ENCODE measurements around the gene BRCA2.
A peak's percentile ranks its signal among the peaks of the same experiment; 100 is the strongest.

The BRCA2 gene

GRCh38 chr13:32297206-32297605, 18.1 kb upstream of the BRCA2 start:
- Histone ChIP-seq H3K18ac (ENCODE audit: low read length) (no peak overlapping the region), H2BK12ac (ENCODE audit: low read length) (no peak overlapping the region), H2BK120ac (ENCODE audit: low read depth, low read length) (no peak overlapping the region), H4K8ac (ENCODE audit: low read depth, low read length) (no peak overlapping the region), H3K27me3 (ENCODE audit: control insufficient read depth in 3 of 3, insufficient read depth in 3 of 3, low read depth in 1 of 3, low read length in 3 of 3) (no peaks in the 10 kb centered on the region), H3K9ac (ENCODE audit: low read depth, low read length, poor library complexity) (no peak overlapping the region), H2BK15ac (ENCODE audit: low read length) (no peak overlapping the region), H3K27ac (replicated peaks; ENCODE audit: low read length) (no peak overlapping the region), H3K4me3 (ENCODE audit: low read length in 2 of 2) (no peak overlapping the region), H2AK5ac (ENCODE audit: low read depth, low read length) (no peak overlapping the region), H3K36me3 (replicated peaks in 1 of 2; ENCODE audit: control insufficient read depth in 2 of 2, insufficient read depth in 2 of 2, low read length in 2 of 2) (no peaks in the 10 kb centered on the region), H3K14ac (ENCODE audit: low read length) (no peak overlapping the region), H4K91ac (ENCODE audit: low read depth, low read length, poor library complexity) (no peak overlapping the region), H3K4ac (ENCODE audit: low read length) (no peak overlapping the region), H3K23ac (ENCODE audit: low read depth, low read length, poor library complexity) (no peak overlapping the region), H3K4me1 (ENCODE audit: control insufficient read depth in 2 of 2, insufficient read depth in 1 of 2, low read depth in 1 of 2, low read length in 2 of 2) (peaks cover 0 to 2% of the 10 kb centered on the region in 2 donors), H3K79me1 (ENCODE audit: low read depth, low read length) (no peaks in the 10 kb centered on the region), H2BK5ac (ENCODE audit: low read length) (no peak overlapping the region), H3K4me2 (ENCODE audit: insufficient read depth, low read length, poor library complexity, severe bottlenecking) (no peak overlapping the region), H2AFZ (ENCODE audit: low read length) (no peak overlapping the region), H3K9me3 (replicated peaks in 1 of 2; ENCODE audit: control insufficient read depth in 2 of 2, insufficient read depth in 1 of 2, low read depth in 1 of 2, low read length in 2 of 2) (no peaks in the 10 kb centered on the region)
- WGBS, 2 donors (ENCODE audit: extremely low coverage in 2 of 2, insufficient read length in 2 of 2, insufficient replicate concordance in 1 of 2) = no CpG with 5 or more reads among the region's 2 CpGs
- no peak for DNase-seq (ENCODE audit: low spot score)

- H4K91ac ChIP-seq (ENCODE audit: low read depth, low read length, poor library complexity) = no peak overlapping the region
- H3K18ac ChIP-seq (ENCODE audit: low read length) = no peak overlapping the region
- H3K9ac ChIP-seq (ENCODE audit: low read depth, low read length, poor library complexity) = no peak overlapping the region
- H3K14ac ChIP-seq (ENCODE audit: low read length) = no peak overlapping the region
- no peak overlapping the region for H2BK120ac ChIP-seq (ENCODE audit: low read depth, low read length)
- no peak for DNase-seq (ENCODE audit: low spot score)
- H2BK12ac ChIP-seq (ENCODE audit: low read length) = no peak overlapping the region
- no peak overlapping the region for H3K4ac ChIP-seq (ENCODE audit: low read length)
- H3K79me1 ChIP-seq (ENCODE audit: low read depth, low read length) = no peaks in the 10 kb centered on the region
- WGBS, 2 donors (ENCODE audit: extremely low coverage in 2 of 2, insufficient read length in 2 of 2, insufficient replicate concordance in 1 of 2) = no CpG with 5 or more reads among the region's 6 CpGs
- no peaks in the 10 kb centered on the region for H3K27me3 ChIP-seq (ENCODE audit: control insufficient read depth in 3 of 3, insufficient read depth in 3 of 3, low read depth in 1 of 3, low read length in 3 of 3)
- no peak overlapping the region for H3K23ac ChIP-seq (ENCODE audit: low read depth, low read length, poor library complexity)
- H4K8ac ChIP-seq (ENCODE audit: low read depth, low read length) = no peak overlapping the region
- H3K4me3 ChIP-seq (ENCODE audit: low read length in 2 of 2) = no peak overlapping the region
- no peak overlapping the region for H2AFZ ChIP-seq (ENCODE audit: low read length)
- no peak overlapping the region for H2BK5ac ChIP-seq (ENCODE audit: low read length)
- H3K4me2 ChIP-seq (ENCODE audit: insufficient read depth, low read length, poor library complexity, severe bottlenecking) = no peak overlapping the region
- H2AK5ac ChIP-seq (ENCODE audit: low read depth, low read length) = no peak overlapping the region
- no peaks in the 10 kb centered on the region for H3K9me3 ChIP-seq (replicated peaks in 1 of 2; ENCODE audit: control insufficient read depth in 2 of 2, insufficient read depth in 1 of 2, low read depth in 1 of 2, low read length in 2 of 2)
- no peaks in the 10 kb centered on the region for H3K36me3 ChIP-seq (replicated peaks in 1 of 2; ENCODE audit: control insufficient read depth in 2 of 2, insufficient read depth in 2 of 2, low read length in 2 of 2)
- peaks cover 0 to 2% of the 10 kb centered on the region in 2 donors for H3K4me1 ChIP-seq (ENCODE audit: control insufficient read depth in 2 of 2, insufficient read depth in 1 of 2, low read depth in 1 of 2, low read length in 2 of 2)
- no peak overlapping the region for H3K27ac ChIP-seq (replicated peaks; ENCODE audit: low read length)
- H2BK15ac ChIP-seq (ENCODE audit: low read length) = no peak overlapping the region
Observed at GRCh38 chr13:32298695-32299094, 16.6 kb upstream of the BRCA2 start.

GRCh38 chr13:32299893-32300292, 15.4 kb upstream of the BRCA2 start:
- Histone ChIP-seq H3K4ac (ENCODE audit: low read length) (no peak overlapping the region), H3K79me1 (ENCODE audit: low read depth, low read length) (no peaks in the 10 kb centered on the region), H3K27me3 (ENCODE audit: control insufficient read depth in 3 of 3, insufficient read depth in 3 of 3, low read depth in 1 of 3, low read length in 3 of 3) (no peaks in the 10 kb centered on the region), H3K4me1 (ENCODE audit: control insufficient read depth in 2 of 2, insufficient read depth in 1 of 2, low read depth in 1 of 2, low read length in 2 of 2) (peaks cover 0 to 2% of the 10 kb centered on the region in 2 donors), H2AK5ac (ENCODE audit: low read depth, low read length) (no peak overlapping the region), H2BK5ac (ENCODE audit: low read length) (no peak overlapping the region), H2AFZ (ENCODE audit: low read length) (peak overlapping the region; percentile 67), H3K4me3 (ENCODE audit: low read length in 2 of 2) (no peak overlapping the region), H3K9ac (ENCODE audit: low read depth, low read length, poor library complexity) (no peak overlapping the region), H3K23ac (ENCODE audit: low read depth, low read length, poor library complexity) (no peak overlapping the region), H2BK12ac (ENCODE audit: low read length) (no peak overlapping the region), H2BK120ac (ENCODE audit: low read depth, low read length) (no peak overlapping the region), H4K91ac (ENCODE audit: low read depth, low read length, poor library complexity) (no peak overlapping the region), H3K4me2 (ENCODE audit: insufficient read depth, low read length, poor library complexity, severe bottlenecking) (no peak overlapping the region), H3K36me3 (replicated peaks in 1 of 2; ENCODE audit: control insufficient read depth in 2 of 2, insufficient read depth in 2 of 2, low read length in 2 of 2) (no peaks in the 10 kb centered on the region), H4K8ac (ENCODE audit: low read depth, low read length) (no peak overlapping the region), H2BK15ac (ENCODE audit: low read length) (no peak overlapping the region), H3K9me3 (replicated peaks in 1 of 2; ENCODE audit: control insufficient read depth in 2 of 2, insufficient read depth in 1 of 2, low read depth in 1 of 2, low read length in 2 of 2) (no peaks in the 10 kb centered on the region), H3K27ac (replicated peaks; ENCODE audit: low read length) (no peak overlapping the region), H3K14ac (ENCODE audit: low read length) (no peak overlapping the region), H3K18ac (ENCODE audit: low read length) (no peak overlapping the region)
- no peak for DNase-seq (ENCODE audit: low spot score)
- WGBS, 2 donors (ENCODE audit: extremely low coverage in 2 of 2, insufficient read length in 2 of 2, insufficient replicate concordance in 1 of 2) = no CpG with 5 or more reads among the region's 4 CpGs

DNA sequence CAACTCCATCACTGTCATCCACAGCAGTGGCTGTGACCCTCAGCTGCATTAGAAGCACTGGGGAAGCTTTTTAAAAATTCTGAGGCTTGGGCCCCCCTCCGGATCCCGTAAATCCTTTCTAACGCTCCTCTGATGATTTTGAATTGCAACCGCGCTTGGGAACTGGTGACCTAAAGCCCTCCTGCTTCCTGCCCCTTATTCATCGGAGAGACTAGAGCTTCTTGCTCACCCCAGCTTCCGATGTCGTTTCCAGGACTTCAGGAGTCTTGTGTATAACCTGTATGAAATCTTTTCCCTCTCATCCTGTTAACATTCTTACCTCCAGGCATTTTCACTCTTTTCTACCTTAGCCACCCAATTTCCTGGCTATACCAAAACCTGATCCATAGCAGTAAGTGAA, 14.9 kb upstream of the BRCA2 start:
- Histone ChIP-seq H3K4me2 (ENCODE audit: insufficient read depth, low read length, poor library complexity, severe bottlenecking) (no peak overlapping the region), H3K14ac (ENCODE audit: low read length) (no peak overlapping the region), H3K27me3 (ENCODE audit: control insufficient read depth in 3 of 3, insufficient read depth in 3 of 3, low read depth in 1 of 3, low read length in 3 of 3) (no peaks in the 10 kb centered on the region), H3K4me1 (ENCODE audit: control insufficient read depth in 2 of 2, insufficient read depth in 1 of 2, low read depth in 1 of 2, low read length in 2 of 2) (peaks cover 0 to 2% of the 10 kb centered on the region in 2 donors), H2BK5ac (ENCODE audit: low read length) (no peak overlapping the region), H3K36me3 (replicated peaks in 1 of 2; ENCODE audit: control insufficient read depth in 2 of 2, insufficient read depth in 2 of 2, low read length in 2 of 2) (no peaks in the 10 kb centered on the region), H3K4me3 (ENCODE audit: low read length in 2 of 2) (no peak overlapping the region), H2AK5ac (ENCODE audit: low read depth, low read length) (no peak overlapping the region), H3K9ac (ENCODE audit: low read depth, low read length, poor library complexity) (no peak overlapping the region), H2AFZ (ENCODE audit: low read length) (peak overlapping the region; percentile 67), H4K8ac (ENCODE audit: low read depth, low read length) (no peak overlapping the region), H2BK15ac (ENCODE audit: low read length) (no peak overlapping the region), H3K79me1 (ENCODE audit: low read depth, low read length) (no peaks in the 10 kb centered on the region), H4K91ac (ENCODE audit: low read depth, low read length, poor library complexity) (no peak overlapping the region), H3K23ac (ENCODE audit: low read depth, low read length, poor library complexity) (no peak overlapping the region), H3K27ac (replicated peaks; ENCODE audit: low read length) (no peak overlapping the region), H3K4ac (ENCODE audit: low read length) (no peak overlapping the region), H2BK12ac (ENCODE audit: low read length) (no peak overlapping the region), H3K18ac (ENCODE audit: low read length) (no peak overlapping the region), H2BK120ac (ENCODE audit: low read depth, low read length) (no peak overlapping the region), H3K9me3 (replicated peaks in 1 of 2; ENCODE audit: control insufficient read depth in 2 of 2, insufficient read depth in 1 of 2, low read depth in 1 of 2, low read length in 2 of 2) (no peaks in the 10 kb centered on the region)
- no peak for DNase-seq (ENCODE audit: low spot score)
- WGBS, 2 donors (ENCODE audit: extremely low coverage in 2 of 2, insufficient read length in 2 of 2, insufficient replicate concordance in 1 of 2) = no CpG with 5 or more reads among the region's 8 CpGs

Data from neuronal stem cell (in vitro differentiated cells).